Mesenchymal stem cell (in vitro differentiated cells and primary cell): ENCODE data around the gene PRR7.
A peak's percentile ranks its signal among the peaks of the same experiment; 100 is the strongest.

Source experiments
- DNase-seq: peaks from one replicate; pipeline ENCODE4 v3.0.0-alpha.2; 2013
- H2AFZ ChIP-seq: one replicate; pipeline ENCODE4 v1.6.1; 2013; ENCODE audit warnings: low read depth, mild to moderate bottlenecking, control low read depth, inconsistent platforms, low read length, moderate library complexity
- H2AK5ac ChIP-seq: 2 replicates; pipeline ENCODE4 v1.6.1; 2013; ENCODE audit warnings: low read length, moderate library complexity, mild to moderate bottlenecking, inconsistent platforms; ENCODE audit not compliant: severe bottlenecking
- H2BK120ac ChIP-seq: one replicate; pipeline ENCODE4 v1.6.1; 2013; ENCODE audit warnings: low read depth, mild to moderate bottlenecking, inconsistent platforms, low read length, moderate library complexity
- H2BK12ac ChIP-seq, 2 experiments: one replicate each; pipeline ENCODE4 v1.6.1; 2013; ENCODE audit warnings: inconsistent platforms in 2 of 2, low read length in 2 of 2, mild to moderate bottlenecking in 2 of 2, moderate library complexity in 2 of 2, control low read depth in 1 of 2
- H2BK15ac ChIP-seq: one replicate; pipeline ENCODE4 v1.6.1; 2013; ENCODE audit warnings: mild to moderate bottlenecking, low read depth, inconsistent platforms; ENCODE audit not compliant: poor library complexity, severe bottlenecking
- H2BK5ac ChIP-seq: 2 replicates; pipeline ENCODE4 v1.6.1; 2013; ENCODE audit warnings: low read depth, mild to moderate bottlenecking, low read length, control low read depth, inconsistent platforms; ENCODE audit not compliant: poor library complexity, severe bottlenecking
- H3K14ac ChIP-seq, 2 experiments: one replicate each; pipeline ENCODE4 v1.6.1; 2013; ENCODE audit warnings: inconsistent platforms in 2 of 2, low read length in 2 of 2, control low read depth in 1 of 2, mild to moderate bottlenecking in 1 of 2, moderate library complexity in 1 of 2
- H3K18ac ChIP-seq, 2 experiments: one replicate each; pipeline ENCODE4 v1.6.1; 2013; ENCODE audit warnings: inconsistent platforms in 2 of 2, low read length in 2 of 2, control low read depth in 1 of 2, low read depth in 1 of 2, mild to moderate bottlenecking in 1 of 2
- H3K23ac ChIP-seq, 2 experiments: one replicate each; pipeline ENCODE4 v1.6.1; 2013; ENCODE audit warnings: inconsistent platforms in 2 of 2, low read length in 2 of 2, mild to moderate bottlenecking in 2 of 2, moderate library complexity in 2 of 2, control low read depth in 1 of 2
- H3K27ac ChIP-seq: 2 replicates; pipeline ENCODE4 v1.5.1; 2013; ENCODE audit warnings: mild to moderate bottlenecking, moderate library complexity, low read length, control low read depth, inconsistent platforms; ENCODE audit not compliant: poor library complexity, severe bottlenecking
- H3K27me3 ChIP-seq, 2 experiments: 2 replicates each; pipeline versions ENCODE4 v1.6.1 to v1.7.0; 2013; ENCODE audit warnings: low read length in 2 of 2, mild to moderate bottlenecking in 2 of 2, moderate library complexity in 2 of 2, control low read depth in 1 of 2, inconsistent platforms in 1 of 2; ENCODE audit not compliant: control insufficient read depth in 1 of 2, insufficient read depth in 1 of 2
- H3K36me3 ChIP-seq, 2 experiments: 2 replicates each; pipeline versions ENCODE4 v1.6.1 to v1.7.0; 2013; ENCODE audit warnings: low read length in 2 of 2, control low read depth in 1 of 2, inconsistent platforms in 1 of 2, low read depth in 1 of 2, mild to moderate bottlenecking in 1 of 2; ENCODE audit not compliant: insufficient read depth in 2 of 2, control insufficient read depth in 1 of 2
- H3K4ac ChIP-seq, 2 experiments: one replicate each; pipeline ENCODE4 v1.6.1; 2013; ENCODE audit warnings: inconsistent platforms in 2 of 2, low read length in 2 of 2, mild to moderate bottlenecking in 2 of 2, moderate library complexity in 2 of 2, control low read depth in 1 of 2, low read depth in 1 of 2
- H3K4me1 ChIP-seq: 2 replicates; pipeline ENCODE4 v1.6.1; 2013; ENCODE audit warnings: low read depth, low read length, control low read depth; ENCODE audit not compliant: control insufficient read depth, insufficient read depth
- H3K4me2 ChIP-seq: 2 replicates; pipeline ENCODE4 v1.6.1; 2013; ENCODE audit warnings: low read length, mild to moderate bottlenecking, inconsistent platforms; ENCODE audit not compliant: poor library complexity, severe bottlenecking
- H3K4me3 ChIP-seq, 2 experiments: 2 replicates each; pipeline versions ENCODE4 v1.5.1 to v1.7.0; 2013; ENCODE audit warnings: low read length in 2 of 2, mild to moderate bottlenecking in 2 of 2, control low read depth in 1 of 2, low read depth in 1 of 2; ENCODE audit not compliant: insufficient read depth in 1 of 2
- H3K79me1 ChIP-seq: replicated peaks from 2 replicates; pipeline ENCODE4 v1.6.1; 2013; ENCODE audit warnings: mild to moderate bottlenecking, control low read depth, low read length, inconsistent platforms; ENCODE audit not compliant: poor library complexity, severe bottlenecking
- H3K9ac ChIP-seq: 2 replicates; pipeline ENCODE4 v1.7.0; 2013; ENCODE audit warnings: mild to moderate bottlenecking, low read length, moderate library complexity
- H3K9me3 ChIP-seq: 2 replicates; pipeline ENCODE4 v1.7.0; 2013; ENCODE audit warnings: mild to moderate bottlenecking, low read length; ENCODE audit not compliant: control insufficient read depth
- H4K8ac ChIP-seq: one replicate; pipeline ENCODE4 v1.6.1; 2013; ENCODE audit warnings: inconsistent platforms, mild to moderate bottlenecking, low read length, moderate library complexity
- H4K91ac ChIP-seq: one replicate; pipeline ENCODE4 v1.6.1; 2013; ENCODE audit warnings: mild to moderate bottlenecking, low read length, inconsistent platforms
- WGBS: methylation state at CpG from one replicate; pipeline ENCODE4 v1.1.7; 2013; ENCODE audit warnings: mixed read lengths; 5-methylcytosine and 5-hydroxymethylcytosine counted together

PRR7 gene

DNA sequence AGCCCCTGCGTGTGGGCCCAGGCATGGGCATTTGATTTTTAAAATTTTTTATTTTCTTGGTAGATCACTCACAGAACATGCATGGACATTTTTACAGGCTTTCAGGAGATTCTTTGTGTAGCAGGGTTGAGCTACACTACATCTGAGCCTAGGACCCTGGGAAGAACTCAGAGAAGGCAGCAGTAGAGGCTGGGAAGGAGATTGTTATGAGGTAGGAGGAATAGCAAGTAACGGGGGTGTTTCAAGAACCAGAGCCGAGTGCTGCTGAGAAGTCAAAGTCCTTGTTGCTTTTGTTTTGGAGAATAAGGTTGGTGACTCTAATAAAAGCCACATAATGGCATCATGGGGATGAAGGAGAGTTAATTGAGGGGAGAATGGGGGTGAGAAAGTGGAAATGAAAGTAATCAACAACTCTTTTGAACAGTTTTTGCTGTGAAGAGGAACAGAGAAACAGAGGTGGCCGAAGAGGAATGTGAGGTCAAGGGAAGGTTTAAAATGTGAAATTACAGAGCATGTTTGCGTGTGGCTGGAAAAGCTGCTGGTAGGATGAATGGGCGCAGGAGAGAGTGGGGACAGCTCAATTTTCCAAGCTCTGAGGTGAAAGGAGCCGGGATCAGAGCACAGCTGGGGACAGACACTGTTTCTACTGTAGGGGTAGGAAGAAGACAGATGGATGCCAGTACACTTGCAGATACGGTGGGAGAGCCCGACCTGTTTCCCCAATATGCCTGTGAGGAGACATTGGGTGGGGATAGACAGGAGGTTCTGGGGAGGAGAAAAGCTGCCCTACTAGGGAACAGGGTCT lies 55.5 kb downstream of the PRR7 start:
- Histone ChIP-seq H3K36me3 (peaks cover 0 to 25% of the 10 kb centered on the region in 2 experiments), H3K18ac (no peak overlapping the region), H2BK120ac (no peak overlapping the region), H3K79me1 (peaks cover 7% of the 10 kb centered on the region), H3K4me1 (peaks cover 19% of the 10 kb centered on the region), H3K4me2 (no peak overlapping the region), H3K4ac (no peak overlapping the region), H3K4me3 (no peak overlapping the region), H4K91ac (no peak overlapping the region), H3K14ac (no peak overlapping the region), H3K27ac (no peak overlapping the region), H2AFZ (no peak overlapping the region), H2AK5ac (no peak overlapping the region), H2BK5ac (no peak overlapping the region), H3K9me3 (no peaks in the 10 kb centered on the region), H3K23ac (peak overlapping the region in 1 of 2 experiments; percentile 26), H4K8ac (no peak overlapping the region), H3K27me3 (no peaks in the 10 kb centered on the region), H2BK12ac (no peak overlapping the region), H3K9ac (peak overlapping the region; percentile 33), H2BK15ac (no peak overlapping the region)
- no peak for DNase-seq
- 65% methylated on average over 9 of the region's 9 CpGs for WGBS

- Histone ChIP-seq H2AK5ac (no peak overlapping the region), H4K91ac (peak overlapping the region; percentile 21), H3K36me3 (peaks cover 0 to 28% of the 10 kb centered on the region in 2 experiments), H3K9ac (no peak overlapping the region), H3K4me2 (no peak overlapping the region), H3K18ac (peak overlapping the region in 1 of 2 experiments; percentile 43), H3K4me3 (no peak overlapping the region), H3K14ac (no peak overlapping the region), H3K9me3 (no peaks in the 10 kb centered on the region), H3K23ac (no peak overlapping the region), H3K79me1 (peaks cover 7% of the 10 kb centered on the region), H3K27ac (no peak overlapping the region), H2BK12ac (no peak overlapping the region), H2AFZ (no peak overlapping the region), H4K8ac (no peak overlapping the region), H2BK5ac (no peak overlapping the region), H2BK15ac (no peak overlapping the region), H3K4me1 (peaks cover 18% of the 10 kb centered on the region), H2BK120ac (no peak overlapping the region), H3K4ac (no peak overlapping the region), H3K27me3 (no peaks in the 10 kb centered on the region)
- 86% methylated on average over 16 of the region's 16 CpGs for WGBS
- no peak for DNase-seq
These were observed 56.3 kb downstream of the PRR7 start for GRCh38 chr5:177502886-177503285.

GRCh38 chr5:177503351-177504085 lies 56.9 kb downstream of the PRR7 start:
- Histone ChIP-seq H2AK5ac (no peak overlapping the region), H3K14ac (no peak overlapping the region), H3K4ac (no peak overlapping the region), H3K36me3 (peaks cover 0 to 35% of the 10 kb centered on the region in 2 experiments), H3K18ac (no peak overlapping the region), H3K27ac (no peak overlapping the region), H3K9ac (no peak overlapping the region), H2BK12ac (no peak overlapping the region), H4K8ac (no peak overlapping the region), H3K27me3 (no peaks in the 10 kb centered on the region), H3K4me3 (no peak overlapping the region), H2AFZ (no peak overlapping the region), H2BK120ac (no peak overlapping the region), H3K9me3 (no peaks in the 10 kb centered on the region), H3K4me2 (no peak overlapping the region), H3K4me1 (peaks cover 14% of the 10 kb centered on the region), H4K91ac (no peak overlapping the region), H3K23ac (no peak overlapping the region), H2BK5ac (no peak overlapping the region), H3K79me1 (peaks cover 2% of the 10 kb centered on the region), H2BK15ac (no peak overlapping the region)
- DNase-seq, result no peak
- 92% methylated on average over 24 of the region's 24 CpGs for WGBS
